HG02852 (cell line): ENCODE measurements around the gene ZNF438.

Experiments
- ATAC-seq: cut with Tn5 transposase; IDR thresholded peaks from one replicate; pipeline ENCODE4 v1.9.1; 2021; ENCODE audit warnings: mild to moderate bottlenecking, moderate library complexity; ENCODE audit not compliant: unreplicated experiment

The ZNF438 gene

GRCh38 chr10:31014161-31014875 lies 17.3 kb downstream of the ZNF438 start:
- ATAC-seq: no peak

- ATAC-seq: no peak
Observed at GRCh38 chr10:31013331-31013730, 18.3 kb downstream of the ZNF438 start.

DNA sequence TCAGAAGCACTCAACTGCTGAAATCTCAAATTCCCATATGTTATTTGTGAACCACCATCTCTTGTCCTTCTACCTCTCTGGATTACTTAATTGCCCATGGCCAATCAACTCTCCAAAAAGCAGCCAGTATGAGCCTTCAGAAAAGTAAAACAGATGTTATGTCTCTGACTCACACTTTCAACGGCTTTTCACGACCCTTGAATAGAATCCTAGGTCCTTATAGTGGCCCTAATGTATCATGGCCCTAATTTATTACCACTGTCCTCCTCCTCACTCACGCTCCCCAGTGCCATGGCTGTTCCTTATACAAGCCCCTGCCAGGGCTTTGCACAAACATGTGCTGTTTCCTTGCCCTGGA lies 20.0 kb downstream of the ZNF438 start:
- ATAC-seq: no peak

DNA sequence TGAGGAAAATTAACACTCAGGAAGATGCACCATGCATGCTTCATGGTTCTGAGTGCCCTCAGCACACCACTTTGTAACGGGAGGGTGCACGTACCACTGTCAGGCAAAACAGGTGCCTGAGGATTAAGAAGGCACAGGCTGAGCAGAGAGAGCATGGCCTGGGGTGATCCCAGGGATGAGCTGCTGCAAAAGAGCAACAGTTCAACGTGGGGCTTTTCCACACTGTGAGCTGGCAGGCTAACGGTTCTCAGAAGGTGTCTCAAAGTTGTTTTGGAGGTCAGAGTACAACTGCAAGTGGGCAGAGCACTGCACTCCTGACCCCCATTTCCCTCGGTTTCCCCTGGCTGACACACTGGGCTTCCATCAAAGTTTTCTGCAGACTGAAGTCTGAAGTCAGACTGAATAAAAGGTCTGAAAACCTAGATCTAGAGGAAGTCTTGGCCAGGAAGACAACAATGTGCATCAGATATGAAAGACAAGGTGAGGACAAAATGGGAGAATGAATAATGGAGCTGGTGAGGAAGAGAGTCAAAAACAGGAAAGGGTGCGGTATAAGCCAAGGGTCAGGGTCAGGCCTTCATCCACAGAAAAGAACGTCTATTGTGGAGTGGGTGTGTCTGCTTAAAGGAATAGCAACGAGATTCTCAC lies 20.5 kb downstream of the ZNF438 start:
- ATAC-seq: no peak

DNA sequence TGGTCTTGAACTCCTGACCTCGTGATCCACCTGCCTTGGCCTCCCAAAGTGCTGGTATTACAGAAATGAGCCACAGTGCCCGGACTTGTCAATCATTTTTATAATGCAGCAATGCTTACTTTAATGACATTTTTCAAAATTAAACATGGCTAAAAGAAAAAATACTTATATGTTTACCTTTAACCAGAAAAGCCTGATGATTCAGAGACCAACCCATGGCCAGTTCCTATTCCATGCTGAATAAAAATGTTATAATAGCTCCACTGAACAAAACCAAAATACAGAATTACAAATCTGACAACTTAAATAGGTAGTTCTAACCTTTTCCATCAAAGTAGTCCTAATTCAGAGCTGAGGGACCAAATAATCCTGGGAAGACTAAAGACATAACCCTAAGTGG lies 21.6 kb downstream of the ZNF438 start:
- no peak for ATAC-seq

GRCh38 chr10:31005895-31006294 lies 25.8 kb downstream of the ZNF438 start:
- ATAC-seq: no peak

DNA sequence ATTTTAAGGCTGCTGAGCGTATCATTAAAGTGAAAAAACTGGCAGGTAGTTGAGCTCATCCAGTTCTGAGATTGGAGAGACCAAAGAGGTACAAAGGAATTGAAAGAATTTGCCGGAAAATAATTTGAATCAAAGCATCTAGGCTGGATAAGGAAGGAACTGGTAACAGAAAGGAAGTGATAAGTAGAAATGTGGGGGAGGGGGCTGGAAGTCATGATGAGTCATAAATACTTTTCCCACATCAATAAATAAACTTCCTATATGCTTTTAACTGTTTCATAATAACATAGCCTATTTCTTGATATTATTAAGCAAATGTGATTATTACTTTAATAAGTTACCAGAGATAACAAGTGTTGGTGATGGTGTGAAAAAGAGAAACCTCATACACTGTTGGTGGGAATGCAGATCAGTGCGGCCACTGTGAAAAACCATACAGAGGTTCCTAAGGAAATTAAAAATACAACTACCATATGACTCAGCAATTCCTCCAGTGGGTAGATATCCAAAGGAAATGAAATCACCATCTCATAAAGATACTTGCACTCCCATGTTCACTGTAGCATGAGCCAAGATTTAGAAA lies 27.0 kb downstream of the ZNF438 start:
- ATAC-seq: no peak

- no peak for ATAC-seq
Observed at GRCh38 chr10:31001740-31002139, 29.9 kb downstream of the ZNF438 start.

DNA sequence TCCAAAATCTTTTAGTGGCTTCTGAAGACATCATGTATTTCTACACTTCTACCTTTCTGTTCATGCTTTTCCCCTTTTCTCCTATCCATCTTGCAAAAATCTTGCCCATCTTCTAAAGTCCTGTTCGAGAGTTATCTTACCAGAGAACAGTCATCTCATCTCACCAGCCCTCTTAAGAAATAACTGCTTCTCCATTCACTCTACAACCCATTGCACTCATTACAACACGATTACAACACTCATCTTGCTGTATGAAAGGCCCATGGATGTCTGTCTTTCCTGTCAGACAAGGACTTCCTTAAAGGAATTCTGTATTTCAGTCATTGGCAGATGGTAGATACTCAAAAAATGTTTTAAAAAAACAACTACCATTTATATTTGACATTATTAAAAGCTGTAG lies 30.8 kb downstream of the ZNF438 start:
- ATAC-seq: no peak

DNA sequence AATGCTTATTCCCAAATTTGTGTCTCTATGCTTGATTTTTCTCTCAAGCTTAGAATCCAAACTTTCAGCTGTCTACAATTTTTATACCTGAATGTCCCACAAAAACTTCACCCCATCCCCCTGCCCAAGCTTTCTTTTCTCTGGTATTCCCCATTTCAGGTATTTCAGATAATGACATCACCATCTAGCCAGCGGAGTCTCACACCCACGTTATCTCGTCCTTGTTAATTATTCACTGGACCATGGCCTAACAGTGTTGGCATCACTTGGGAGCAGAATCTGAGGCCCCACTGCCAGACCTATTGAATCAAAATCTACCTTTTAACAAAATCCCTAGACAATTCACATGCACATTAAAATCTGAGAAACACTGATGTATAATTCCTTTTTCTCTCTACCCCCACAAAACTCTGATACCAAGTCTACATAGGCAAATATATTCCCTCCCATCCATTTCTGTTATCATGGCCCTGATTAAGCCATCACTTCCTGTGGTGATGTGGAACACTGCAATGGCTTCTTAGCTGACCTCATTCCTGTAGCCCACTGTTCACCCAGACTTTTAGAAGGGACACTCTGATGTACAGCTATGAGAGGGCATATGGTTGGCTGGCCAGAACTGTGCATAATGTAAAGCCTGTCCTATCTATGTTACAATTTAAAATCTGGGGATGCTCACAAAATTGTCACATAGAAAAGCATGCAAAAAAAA lies 31.4 kb downstream of the ZNF438 start:
- ATAC-seq: no peak

DNA sequence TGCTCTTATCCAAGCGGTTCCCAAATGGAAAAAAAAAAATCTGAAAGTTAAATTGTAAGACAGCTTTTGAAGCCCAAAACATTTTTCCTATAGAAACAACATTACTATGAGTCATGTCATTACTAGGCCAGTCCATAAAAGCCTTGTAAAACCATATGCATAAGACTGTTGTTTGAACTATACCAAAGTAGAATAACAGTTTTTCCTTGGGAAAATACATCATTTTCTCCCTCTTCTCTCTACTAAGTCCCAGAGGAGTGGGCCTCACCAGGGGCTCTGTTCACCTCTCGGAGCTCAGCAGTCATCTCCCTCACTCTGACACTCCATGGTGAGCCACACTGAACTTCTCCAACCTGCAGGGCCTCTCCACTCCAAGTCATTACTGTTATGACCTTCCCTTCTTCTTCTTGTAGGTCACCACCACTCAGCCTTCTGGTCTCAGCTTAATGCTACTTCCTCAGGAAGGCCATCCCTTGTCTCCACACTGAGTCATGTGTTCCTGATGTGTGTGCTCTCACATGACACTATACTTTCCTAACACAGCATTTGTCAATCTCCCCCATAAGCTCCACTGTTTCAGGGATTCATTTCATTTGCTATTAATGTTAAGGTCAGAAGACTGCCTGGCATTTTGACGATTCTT lies 32.5 kb downstream of the ZNF438 start:
- ATAC-seq: no peak

DNA sequence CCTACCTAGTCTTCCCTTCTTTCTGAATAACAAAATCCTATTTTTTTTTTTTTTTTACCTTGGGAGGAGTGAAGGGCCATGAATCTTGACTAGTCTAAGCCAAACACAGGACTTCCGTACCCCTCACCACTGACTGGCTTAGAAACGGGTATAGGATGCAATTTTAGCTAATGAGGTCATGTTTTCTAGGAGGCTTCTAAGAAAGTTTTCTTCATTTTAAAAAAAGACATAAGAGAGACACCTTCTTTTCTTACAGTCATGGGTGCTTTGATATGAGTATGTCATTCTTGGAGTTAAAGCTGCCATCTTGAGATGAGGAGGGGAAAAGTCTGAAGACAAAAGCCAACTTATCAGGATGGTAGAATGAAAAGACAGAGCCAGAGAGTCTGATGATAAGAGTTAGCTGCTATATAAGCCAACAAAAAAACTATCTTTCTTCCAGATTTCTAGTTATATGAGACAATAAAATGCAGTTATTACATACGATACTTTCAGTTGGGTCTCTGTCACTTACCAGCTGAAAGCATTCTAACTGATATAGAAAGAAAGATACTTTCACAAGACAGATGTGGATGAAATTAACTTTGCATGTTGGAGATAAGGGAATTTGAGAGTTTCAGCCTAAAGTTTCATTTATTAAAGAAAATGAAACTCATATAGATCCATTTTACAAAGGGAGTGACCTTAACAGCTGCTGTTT lies 34.0 kb downstream of the ZNF438 start:
- ATAC-seq: peak; percentile 51

- ATAC-seq: no peak
Observed at GRCh38 chr10:30996481-30997005, 35.1 kb downstream of the ZNF438 start.

DNA sequence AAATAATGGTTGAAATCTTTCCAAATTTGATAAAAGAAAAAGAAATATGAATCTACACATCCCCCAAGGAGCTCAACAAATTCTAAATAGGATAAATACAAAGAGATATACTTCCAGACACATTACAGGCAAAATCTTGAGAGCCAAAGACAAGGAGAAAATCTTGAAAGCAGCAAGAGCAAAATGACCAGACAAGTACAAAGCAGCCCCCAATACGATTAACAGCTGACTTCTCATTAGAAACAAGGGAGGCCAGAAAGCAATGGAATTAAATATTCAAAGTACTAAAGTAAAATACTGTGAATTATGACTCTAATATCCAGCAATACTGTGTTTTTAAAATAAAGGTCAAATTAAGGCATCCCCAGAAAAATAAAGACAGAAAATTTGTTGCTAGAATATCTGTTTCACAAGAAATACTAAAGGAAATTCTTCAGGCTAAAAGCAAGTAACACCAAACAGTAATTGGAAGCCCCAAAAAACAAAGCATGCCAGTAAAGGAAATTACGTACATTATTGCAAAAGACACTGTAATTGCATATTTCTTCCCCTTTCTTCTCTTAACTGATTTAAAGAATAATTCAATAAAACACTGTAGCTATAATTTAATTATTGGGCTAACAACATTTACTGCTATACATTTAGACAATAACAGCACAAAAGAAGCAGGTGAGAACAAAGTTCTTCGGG lies 36.4 kb downstream of the ZNF438 start:
- ATAC-seq: no peak

GRCh38 chr10:30993155-30993554 lies 38.5 kb downstream of the ZNF438 start:
- no peak for ATAC-seq

GRCh38 chr10:30992681-30993080 lies 39.0 kb downstream of the ZNF438 start:
- ATAC-seq: no peak

GRCh38 chr10:30991647-30992011 lies 40.0 kb downstream of the ZNF438 start:
- ATAC-seq: no peak

DNA sequence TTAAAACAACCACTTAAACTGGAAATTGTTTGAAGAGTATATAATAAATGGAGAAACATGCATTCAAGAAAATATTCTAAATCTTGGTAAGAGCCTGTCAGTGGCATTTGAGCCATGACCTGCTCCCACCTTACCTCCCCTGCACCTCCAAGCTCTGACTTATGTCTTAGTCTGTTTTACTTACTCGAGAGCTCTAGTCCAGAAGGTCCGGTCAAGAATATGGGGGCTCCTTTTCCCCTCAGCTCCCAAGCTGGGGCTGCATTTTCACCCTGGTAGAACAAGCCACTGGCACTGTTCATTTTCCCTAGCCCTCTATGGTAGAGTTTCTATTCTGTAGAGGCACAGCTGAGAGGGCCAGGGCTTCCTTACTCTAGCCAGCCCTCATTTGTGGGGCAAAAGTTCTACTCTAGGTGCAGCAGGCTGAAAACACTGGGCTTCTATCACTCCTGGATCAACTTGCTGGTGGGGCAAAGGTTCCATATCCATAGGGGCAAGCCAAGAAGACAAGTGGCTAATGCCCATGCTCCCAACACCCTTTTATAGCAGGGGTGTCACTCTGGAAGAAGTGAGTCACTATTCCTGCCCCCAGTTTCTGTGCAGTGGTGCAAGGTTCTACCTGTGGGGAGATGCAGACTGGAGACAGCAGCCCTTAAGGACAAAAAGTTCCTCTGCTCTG lies 40.6 kb downstream of the ZNF438 start:
- ATAC-seq: no peak

DNA sequence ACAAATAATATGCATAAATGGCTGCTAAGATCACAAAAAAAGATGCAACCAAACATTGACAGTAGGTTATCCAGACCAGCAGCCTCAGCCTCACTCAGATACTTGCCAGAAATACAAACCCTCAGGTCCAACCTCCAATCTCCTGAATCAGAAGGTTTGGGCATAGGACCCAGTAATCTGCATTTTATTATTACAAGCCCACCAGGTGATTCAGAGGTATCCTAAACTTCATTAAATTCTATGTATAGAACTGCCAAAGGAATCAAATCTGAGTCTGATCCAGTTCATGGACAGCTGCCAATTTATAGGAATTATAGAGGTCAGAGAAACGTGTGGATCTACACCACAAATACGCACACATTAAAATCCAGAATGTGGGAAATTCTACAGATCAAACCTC lies 41.3 kb downstream of the ZNF438 start:
- ATAC-seq: no peak
